ENCODE measurements around the gene RDH13. TPM values are rescaled to one million over a fixed set of nuclear protein-coding genes. Genes with fewer than 3 reads are reported as not detected.
"Not testable (repeated sequence)": the region's sequence is repeated elsewhere in the genome, so short reads cannot be mapped to it uniquely, and the experiment has no call there.

Gene RDH13
- total RNA-seq, 1 donor from 2014 or later, result 37.3 TPM

GRCh38 chr19:55036058-55036457 is 26.9 kb downstream of the RDH13 start:
- no peak for DNase-seq (ENCODE audit: extremely low spot score in 2 of 2)
- Histone ChIP-seq H3K4me1 (no peaks in the 10 kb centered on the region), H3K36me3 (no peaks in the 10 kb centered on the region), H3K9me3 (no peaks in the 10 kb centered on the region), H3K4me3 (no peak overlapping the region), H3K27ac (no peak overlapping the region), H3K27me3 (no peaks in the 10 kb centered on the region)
- no peak for TF ChIP-seq POLR2A (IDR thresholded peaks at IDR 0.05)
- TF ChIP-seq POLR2AphosphoS5 (IDR thresholded peaks at IDR 0.05; ENCODE audit: insufficient read depth in 1 of 2, low read depth in 1 of 2), result no peak
- no peak for TF ChIP-seq CTCF (IDR thresholded peaks at IDR 0.05)
- intact Hi-C loops (cut with DNase I), result no loop called here

- no peak for DNase-seq (ENCODE audit: extremely low spot score in 2 of 2)
- intact Hi-C loops (cut with DNase I), result no loop called here
- no peaks in the 10 kb centered on the region for H3K27me3 ChIP-seq
- H3K27ac ChIP-seq, result no peak overlapping the region
- no peaks in the 10 kb centered on the region for H3K4me1 ChIP-seq
- no peaks in the 10 kb centered on the region for H3K9me3 ChIP-seq
- no peaks in the 10 kb centered on the region for H3K36me3 ChIP-seq
- TF ChIP-seq POLR2A (IDR thresholded peaks at IDR 0.05) (no peak), CTCF (IDR thresholded peaks at IDR 0.05) (no peak), POLR2AphosphoS5 (IDR thresholded peaks at IDR 0.05; ENCODE audit: insufficient read depth in 1 of 2, low read depth in 1 of 2) (no peak)
- H3K4me3 ChIP-seq, result no peak overlapping the region
These were observed 28.2 kb downstream of the RDH13 start for GRCh38 chr19:55034751-55035150.

DNA sequence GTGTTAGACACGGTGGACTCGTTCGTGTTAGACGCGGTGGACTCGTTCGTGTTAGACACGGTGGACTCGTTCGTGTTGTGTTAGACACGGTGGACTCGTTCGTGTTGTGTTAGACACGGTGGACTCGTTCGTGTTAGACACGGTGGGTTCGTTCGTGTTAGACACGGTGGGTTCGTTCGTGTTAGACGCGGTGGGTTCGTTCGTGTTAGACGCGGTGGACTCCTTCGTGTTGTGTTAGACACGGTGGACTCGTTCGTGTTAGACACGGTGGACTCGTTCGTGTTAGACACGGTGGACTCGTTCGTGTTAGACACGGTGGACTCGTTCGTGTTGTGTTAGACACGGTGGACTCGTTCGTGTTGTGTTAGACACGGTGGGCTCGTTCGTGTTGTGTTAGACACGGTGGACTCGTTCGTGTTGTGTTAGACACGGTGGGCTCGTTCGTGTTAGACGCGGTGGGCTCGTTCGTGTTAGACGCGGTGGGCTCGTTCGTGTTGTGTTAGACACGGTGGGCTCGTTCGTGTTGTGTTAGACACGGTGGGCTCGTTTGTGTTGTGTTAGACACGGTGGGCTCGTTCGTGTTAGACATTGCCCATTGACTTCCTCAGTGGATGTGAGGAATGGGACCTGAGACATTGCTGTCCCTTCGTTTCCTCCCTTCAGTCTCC is 29.8 kb downstream of the RDH13 start:
- H3K36me3 ChIP-seq; H3K27me3 ChIP-seq; H3K4me3 ChIP-seq; H3K27ac ChIP-seq; H3K9me3 ChIP-seq; DNase-seq (ENCODE audit: extremely low spot score in 2 of 2); intact Hi-C loops (cut with DNase I); H3K4me1 ChIP-seq: not testable (repeated sequence)

DNA sequence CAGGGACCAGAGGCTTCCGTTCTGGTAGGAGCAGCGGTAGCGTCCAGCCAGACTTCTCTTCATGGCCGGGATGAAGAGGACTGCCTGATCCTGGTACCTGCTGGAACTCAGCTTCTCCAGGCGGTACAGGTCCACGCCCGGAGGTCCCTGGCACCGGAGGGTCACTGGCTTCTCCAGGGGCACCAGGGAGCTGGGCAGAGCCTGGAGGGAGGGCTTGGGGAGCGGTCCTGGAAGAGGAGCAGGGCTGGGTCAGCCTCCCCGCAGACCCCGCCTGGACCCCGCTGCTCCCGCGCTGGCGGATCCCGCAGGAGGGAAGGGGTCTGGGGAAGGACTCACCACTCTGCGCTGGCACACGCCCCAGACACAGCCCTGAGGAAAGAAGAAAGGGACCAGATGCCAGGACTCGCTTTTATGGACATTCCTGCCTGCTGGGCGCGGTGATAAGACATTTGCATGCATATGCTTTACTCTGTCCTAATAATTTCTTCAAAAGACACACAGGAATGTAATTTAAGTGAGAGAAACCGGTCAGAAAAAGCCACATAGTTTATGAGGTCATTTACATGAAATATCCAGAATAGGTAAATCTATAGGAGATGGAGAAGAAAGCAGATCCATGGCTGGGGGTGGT is 30.7 kb downstream of the RDH13 start:
- H3K27ac ChIP-seq, result no peak overlapping the region
- no peaks in the 10 kb centered on the region for H3K27me3 ChIP-seq
- no peak overlapping the region for H3K4me3 ChIP-seq
- H3K36me3 ChIP-seq, result no peaks in the 10 kb centered on the region
- TF ChIP-seq POLR2AphosphoS5 (IDR thresholded peaks at IDR 0.05; ENCODE audit: insufficient read depth in 1 of 2, low read depth in 1 of 2) (no peak), CTCF (IDR thresholded peaks at IDR 0.05) (no peak), POLR2A (IDR thresholded peaks at IDR 0.05) (no peak)
- H3K9me3 ChIP-seq, result no peaks in the 10 kb centered on the region
- no peak for DNase-seq (ENCODE audit: extremely low spot score in 2 of 2)
- no peaks in the 10 kb centered on the region for H3K4me1 ChIP-seq
- intact Hi-C loops (cut with DNase I), result no loop called here

- Histone ChIP-seq H3K27ac (no peak overlapping the region), H3K4me1 (no peaks in the 10 kb centered on the region), H3K9me3 (no peaks in the 10 kb centered on the region), H3K4me3 (no peak overlapping the region), H3K36me3 (no peaks in the 10 kb centered on the region), H3K27me3 (no peaks in the 10 kb centered on the region)
- intact Hi-C loops (cut with DNase I), result no loop called here
- no peak for TF ChIP-seq POLR2AphosphoS5 (IDR thresholded peaks at IDR 0.05; ENCODE audit: insufficient read depth in 1 of 2, low read depth in 1 of 2)
- TF ChIP-seq CTCF (IDR thresholded peaks at IDR 0.05), result no peak
- no peak for TF ChIP-seq POLR2A (IDR thresholded peaks at IDR 0.05)
- DNase-seq (ENCODE audit: extremely low spot score in 2 of 2), result no peak
These were observed 31.8 kb downstream of the RDH13 start for GRCh38 chr19:55031178-55031577.

Measured in vagina (tissue), 2 donors.